Mesendoderm (in vitro differentiated cells): ENCODE results near the gene HMCN2.

Experiments
- DNase-seq: peaks from one replicate; pipeline ENCODE4 v3.0.0; 2013
- H2AK5ac ChIP-seq: 2 replicates; pipeline ENCODE4 v1.6.1; 2013; ENCODE audit warnings: low read length, inconsistent platforms
- H2BK120ac ChIP-seq: 2 replicates; pipeline ENCODE4 v1.6.1; 2013; ENCODE audit warnings: low read depth, mild to moderate bottlenecking, low read length, moderate library complexity, mixed read lengths
- H2BK15ac ChIP-seq: replicated peaks from 2 replicates; pipeline ENCODE4 v1.6.1; 2013; ENCODE audit warnings: low read depth, mild to moderate bottlenecking, moderate library complexity
- H2BK5ac ChIP-seq: 2 replicates; pipeline ENCODE4 v1.6.1; 2013; ENCODE audit warnings: low read length, inconsistent platforms
- H3K18ac ChIP-seq: 2 replicates; pipeline ENCODE4 v1.6.1; 2013; ENCODE audit warnings: mild to moderate bottlenecking, low read length, mixed read lengths
- H3K23ac ChIP-seq: one replicate; pipeline ENCODE4 v1.6.1; 2013; ENCODE audit warnings: low read length
- H3K27ac ChIP-seq: 2 replicates; pipeline ENCODE4 v1.5.1; 2013; ENCODE audit warnings: low read depth, mild to moderate bottlenecking, inconsistent platforms, low read length, moderate library complexity
- H3K27me3 ChIP-seq: 2 replicates; pipeline ENCODE4 v1.6.1; 2013; ENCODE audit warnings: low read length, control low read depth, mild to moderate bottlenecking, inconsistent platforms; ENCODE audit not compliant: insufficient read depth, poor library complexity
- H3K36me3 ChIP-seq: 2 replicates; pipeline ENCODE4 v1.6.1; 2013; ENCODE audit warnings: low read length, inconsistent platforms; ENCODE audit not compliant: control insufficient read depth, insufficient read depth
- H3K4ac ChIP-seq: one replicate; pipeline ENCODE4 v1.6.1; 2013; ENCODE audit warnings: low read depth, mild to moderate bottlenecking, low read length, moderate library complexity
- H3K4me1 ChIP-seq: 2 replicates; pipeline ENCODE4 v1.6.1; 2013; ENCODE audit warnings: low read depth, low read length, inconsistent platforms; ENCODE audit not compliant: control insufficient read depth
- H3K4me2 ChIP-seq: 2 replicates; pipeline ENCODE4 v1.6.1; 2013; ENCODE audit warnings: low read length
- H3K4me3 ChIP-seq: 2 replicates; pipeline ENCODE4 v1.5.1; 2013; ENCODE audit warnings: mild to moderate bottlenecking, low read length
- H3K56ac ChIP-seq: one replicate; pipeline ENCODE4 v1.6.1; 2013; ENCODE audit warnings: low read length
- H3K79me1 ChIP-seq: 2 replicates; pipeline ENCODE4 v1.6.1; 2013; ENCODE audit warnings: low read length, inconsistent platforms
- H3K79me2 ChIP-seq: 2 replicates; pipeline ENCODE4 v1.6.1; 2013; ENCODE audit warnings: mild to moderate bottlenecking, low read length; ENCODE audit not compliant: control insufficient read depth, insufficient read depth
- H3K9ac ChIP-seq: 2 replicates; pipeline ENCODE4 v1.6.1; 2013; ENCODE audit warnings: low read length, inconsistent platforms
- H4K5ac ChIP-seq: one replicate; pipeline ENCODE4 v1.6.1; 2013; ENCODE audit warnings: low read length
- H4K8ac ChIP-seq: one replicate; pipeline ENCODE4 v1.6.1; 2013; ENCODE audit warnings: low read depth, mild to moderate bottlenecking, control low read depth, low read length, moderate library complexity
- WGBS: extraction: QIAGEN DNeasy Blood & Tissue Kit; methylation state at CpG from one replicate; pipeline ENCODE4 v1.1.7; 2013; ENCODE audit warnings: low lambda C conversion rate, missing lambda C conversion rate; ENCODE audit not compliant: insufficient coverage; ENCODE audit errors: extremely low coverage; 5-methylcytosine and 5-hydroxymethylcytosine counted together

The HMCN2 gene

GRCh38 chr9:130319300-130319699, 53.7 kb downstream of the HMCN2 start:
- no peak overlapping the region for H3K9ac ChIP-seq
- H4K8ac ChIP-seq = no peak overlapping the region
- H2BK120ac ChIP-seq = no peak overlapping the region
- H2BK5ac ChIP-seq = no peak overlapping the region
- H3K27ac ChIP-seq = no peak overlapping the region
- no peak for DNase-seq
- H3K4me2 ChIP-seq = no peak overlapping the region
- no peak overlapping the region for H3K18ac ChIP-seq
- H2AK5ac ChIP-seq = no peak overlapping the region
- H3K56ac ChIP-seq = no peak overlapping the region
- H3K4ac ChIP-seq = no peak overlapping the region
- no peaks in the 10 kb centered on the region for H3K36me3 ChIP-seq
- H2BK15ac ChIP-seq = no peak overlapping the region
- H3K79me2 ChIP-seq = no peaks in the 10 kb centered on the region
- no peaks in the 10 kb centered on the region for H3K27me3 ChIP-seq
- no peak overlapping the region for H4K5ac ChIP-seq
- no peaks in the 10 kb centered on the region for H3K79me1 ChIP-seq
- no peaks in the 10 kb centered on the region for H3K4me1 ChIP-seq
- no peak overlapping the region for H3K4me3 ChIP-seq
- no CpG with 5 or more reads among the region's 19 CpGs for WGBS
- H3K23ac ChIP-seq = no peak overlapping the region

GRCh38 chr9:130319944-130320712, 54.6 kb downstream of the HMCN2 start:
- Histone ChIP-seq H3K27me3 (no peaks in the 10 kb centered on the region), H3K4ac (no peak overlapping the region), H3K79me1 (no peaks in the 10 kb centered on the region), H3K23ac (no peak overlapping the region), H3K56ac (no peak overlapping the region), H2BK15ac (no peak overlapping the region), H3K4me2 (no peak overlapping the region), H3K79me2 (no peaks in the 10 kb centered on the region), H2BK120ac (no peak overlapping the region), H3K9ac (no peak overlapping the region), H3K18ac (no peak overlapping the region), H3K27ac (no peak overlapping the region), H3K4me3 (no peak overlapping the region), H2AK5ac (no peak overlapping the region), H3K4me1 (no peaks in the 10 kb centered on the region), H4K5ac (no peak overlapping the region), H4K8ac (no peak overlapping the region), H2BK5ac (no peak overlapping the region), H3K36me3 (no peaks in the 10 kb centered on the region)
- no peak for DNase-seq
- WGBS = no CpG with 5 or more reads among the region's 17 CpGs

GRCh38 chr9:130320723-130321481, 55.3 kb downstream of the HMCN2 start:
- H4K5ac ChIP-seq = no peak overlapping the region
- no peaks in the 10 kb centered on the region for H3K79me2 ChIP-seq
- H3K18ac ChIP-seq = no peak overlapping the region
- no peak overlapping the region for H2BK120ac ChIP-seq
- WGBS = no CpG with 5 or more reads among the region's 29 CpGs
- H2BK5ac ChIP-seq = no peak overlapping the region
- no peak overlapping the region for H3K9ac ChIP-seq
- H3K56ac ChIP-seq = no peak overlapping the region
- H3K4ac ChIP-seq = no peak overlapping the region
- H3K27me3 ChIP-seq = no peaks in the 10 kb centered on the region
- no peak overlapping the region for H3K4me3 ChIP-seq
- no peaks in the 10 kb centered on the region for H3K4me1 ChIP-seq
- H3K27ac ChIP-seq = no peak overlapping the region
- no peaks in the 10 kb centered on the region for H3K79me1 ChIP-seq
- H3K36me3 ChIP-seq = no peaks in the 10 kb centered on the region
- H2BK15ac ChIP-seq = no peak overlapping the region
- H2AK5ac ChIP-seq = no peak overlapping the region
- H3K23ac ChIP-seq = no peak overlapping the region
- H3K4me2 ChIP-seq = no peak overlapping the region
- DNase-seq = peak; percentile 31
- H4K8ac ChIP-seq = no peak overlapping the region

- no peak overlapping the region for H2AK5ac ChIP-seq
- H3K36me3 ChIP-seq = no peaks in the 10 kb centered on the region
- no peak overlapping the region for H2BK15ac ChIP-seq
- H3K27ac ChIP-seq = no peak overlapping the region
- H3K23ac ChIP-seq = no peak overlapping the region
- H3K4me2 ChIP-seq = no peak overlapping the region
- no peak overlapping the region for H2BK120ac ChIP-seq
- no peak for DNase-seq
- H3K18ac ChIP-seq = no peak overlapping the region
- no peak overlapping the region for H3K56ac ChIP-seq
- no peak overlapping the region for H2BK5ac ChIP-seq
- H3K9ac ChIP-seq = no peak overlapping the region
- no peak overlapping the region for H3K4ac ChIP-seq
- no peak overlapping the region for H4K5ac ChIP-seq
- no peaks in the 10 kb centered on the region for H3K27me3 ChIP-seq
- H3K79me2 ChIP-seq = no peaks in the 10 kb centered on the region
- H3K4me1 ChIP-seq = no peaks in the 10 kb centered on the region
- no peak overlapping the region for H4K8ac ChIP-seq
- no peaks in the 10 kb centered on the region for H3K79me1 ChIP-seq
- no CpG with 5 or more reads among the region's 14 CpGs for WGBS
- no peak overlapping the region for H3K4me3 ChIP-seq
These were observed 56.0 kb downstream of the HMCN2 start for GRCh38 chr9:130321539-130321938.

GRCh38 chr9:130323051-130323745, 57.6 kb downstream of the HMCN2 start:
- Histone ChIP-seq H2BK5ac (no peak overlapping the region), H3K79me2 (no peaks in the 10 kb centered on the region), H4K8ac (no peak overlapping the region), H3K27ac (no peak overlapping the region), H3K56ac (no peak overlapping the region), H3K18ac (no peak overlapping the region), H3K27me3 (no peaks in the 10 kb centered on the region), H3K36me3 (no peaks in the 10 kb centered on the region), H2AK5ac (no peak overlapping the region), H4K5ac (no peak overlapping the region), H3K4me3 (no peak overlapping the region), H3K4me2 (no peak overlapping the region), H3K79me1 (no peaks in the 10 kb centered on the region), H3K4me1 (no peaks in the 10 kb centered on the region), H2BK120ac (no peak overlapping the region), H3K4ac (no peak overlapping the region), H2BK15ac (no peak overlapping the region), H3K23ac (no peak overlapping the region), H3K9ac (no peak overlapping the region)
- DNase-seq = no peak
- no CpG with 5 or more reads among the region's 10 CpGs for WGBS
